Left cardiac atrium (tissue), 4 donors: ENCODE data around the gene HRCT1. TPM values are rescaled to one million over a fixed set of nuclear protein-coding genes. Genes with fewer than 3 reads are reported as not detected.
A peak's percentile ranks its signal among the peaks of the same experiment; 100 is the strongest.

Experiments
- ATAC-seq, 2 donors: fragments of 200-7000 bp; cut with Tn5 transposase; one replicate each; pipeline ENCODE4 v1.9.1; 2020; ENCODE audit warnings: mild to moderate bottlenecking in 2 of 2, moderate library complexity in 2 of 2
- DNase-seq: peaks from one replicate; pipeline ENCODE4 v3.0.0-alpha.2; 2020
- intact Hi-C, 2 donors: fragments of 100-400 bp; cut with DNase I; formaldehyde crosslinking; loops; one replicate each; pipeline versions ENCODE4 v1.14.1 to v1.15.1; 2022 to 2023
- long read RNA-seq: library from polyadenylated mRNA; unstranded; transcript quantifications from one replicate; pipeline ENCODE4 v2.0.0, GENCODE V29; 2021
- total RNA-seq, 2 donors: library from RNA; stranded (reverse); fragmentation: NEBNext Ultra II Directional; extraction: Animal tissue kit (Norgen Biotek cat#: 25700); gene quantifications; one replicate each; pipeline ENCODE4 v1.2.1, GENCODE V29; 2021
- donor health status: DM: no; HTN: yes; CAD: no.
- donor health status: DM: no; HTN: yes; CAD: no; lungs with severe emphysema.
- donor health status: DM: yes; HTN: yes; CAD: no.
- donor health status: Dilated cardiomyopathy.

Gene HRCT1
- 1 to 10 TPM; 4.6 to 9.3 TPM for total RNA-seq
- long read RNA-seq, partial matches to known transcripts = 0 of 1 reads
- long read RNA-seq, other reads (novel, unspliced or antisense) = 0 of 1 reads

- ATAC-seq (peak; percentile 56 to 71), DNase-seq (peak; percentile 95)
- intact Hi-C loops = loop anchor here in 1 of 2 donors (2.0 kb wide), 1 partner anchor 39 kb away; no protein-coding TSS in a partner anchor
These were observed at the start of gene HRCT1 for GRCh38 chr9:35905912-35906679. Gene HRCT1 (plus strand): TSS chr9:35906202. CDS start chr9:35906288, 86 bp downstream.

GRCh38 chr9:35856206-35856605 lies 49.8 kb upstream of the HRCT1 start:
- intact Hi-C loops = no loop called here
- DNase-seq = no peak
- ATAC-seq = no peak

- ATAC-seq (no peak), DNase-seq (no peak)
- intact Hi-C loops = no loop called here
These were observed 49.1 kb upstream of the HRCT1 start for GRCh38 chr9:35856882-35857281.

GRCh38 chr9:35858458-35858857 lies 47.5 kb upstream of the HRCT1 start:
- DNase-seq (no peak), ATAC-seq (no peak)
- intact Hi-C loops = no loop called here

GRCh38 chr9:35859310-35859989 lies 46.6 kb upstream of the HRCT1 start:
- ATAC-seq = peak in 1 of 2 donors; percentile 72
- intact Hi-C loops = no loop called here
- no peak for DNase-seq

GRCh38 chr9:35859990-35860339 lies 46.0 kb upstream of the HRCT1 start:
- DNase-seq (no peak), ATAC-seq (no peak)
- intact Hi-C loops = no loop called here

GRCh38 chr9:35861161-35861897 lies 44.7 kb upstream of the HRCT1 start:
- intact Hi-C loops = no loop called here
- ATAC-seq (no peak), DNase-seq (no peak)

GRCh38 chr9:35862328-35862727 lies 43.7 kb upstream of the HRCT1 start:
- intact Hi-C loops = no loop called here
- no peak for ATAC-seq
- no peak for DNase-seq

- ATAC-seq (no peak), DNase-seq (no peak)
- intact Hi-C loops = no loop called here
These were observed 42.4 kb upstream of the HRCT1 start for GRCh38 chr9:35863583-35863982.

- intact Hi-C loops = no loop called here
- DNase-seq (no peak), ATAC-seq (no peak)
These were observed 41.2 kb upstream of the HRCT1 start for GRCh38 chr9:35864695-35865255.

GRCh38 chr9:35867538-35867937 lies 38.5 kb upstream of the HRCT1 start:
- ATAC-seq = no peak
- DNase-seq = no peak
- intact Hi-C loops = no loop called here

- ATAC-seq = no peak
- intact Hi-C loops = no loop called here
- DNase-seq = no peak
These were observed 37.1 kb upstream of the HRCT1 start for GRCh38 chr9:35868933-35869332.

GRCh38 chr9:35869621-35870216 lies 36.3 kb upstream of the HRCT1 start:
- DNase-seq (no peak), ATAC-seq (no peak)
- intact Hi-C loops = no loop called here

GRCh38 chr9:35870351-35870923 lies 35.6 kb upstream of the HRCT1 start, which contains the start of gene OR13J1:
Gene OR13J1 (minus strand): TSS chr9:35870401. CDS start chr9:35870401, 0 bp downstream.
- intact Hi-C loops = no loop called here
- ATAC-seq = no peak
- DNase-seq = no peak

GRCh38 chr9:35871545-35871944 lies 34.5 kb upstream of the HRCT1 start:
- intact Hi-C loops = no loop called here
- DNase-seq = no peak
- peak in 1 of 2 donors; percentile 65 for ATAC-seq

- intact Hi-C loops = no loop called here
- DNase-seq (no peak), ATAC-seq (no peak)
These were observed 33.5 kb upstream of the HRCT1 start for GRCh38 chr9:35872505-35872904.

GRCh38 chr9:35882263-35882848 lies 23.6 kb upstream of the HRCT1 start:
- ATAC-seq (peak; percentile 87 to 89), DNase-seq (peak; percentile 88)
- intact Hi-C loops = loop anchor here (1.0 to 10.0 kb wide), 5 partner anchors 55 to 235 kb away; partner anchors contain the start of genes FAM221B (in 1 of the 2), NPR2 (in 1 of the 2) and TMEM8B (in 1 of the 2)

- intact Hi-C loops = loop anchor here (1.0 to 10.0 kb wide), 5 partner anchors 56 to 236 kb away; partner anchors contain the start of genes FAM221B (in 1 of the 2), NPR2 (in 1 of the 2) and TMEM8B (in 1 of the 2)
- ATAC-seq = peak in 1 of 2 donors; percentile 67
These were observed 23.0 kb upstream of the HRCT1 start for GRCh38 chr9:35882996-35883395.

More at GRCh38 chr9:35882996-35883395, 23.0 kb upstream of the HRCT1 start:
- DNase-seq = no peak
